ENCODE results near the gene GLI2.

The GLI2 gene

GRCh38 chr2:120715353-120715752, 20.3 kb upstream of the GLI2 start:
- no peak for DNase-seq

DNA sequence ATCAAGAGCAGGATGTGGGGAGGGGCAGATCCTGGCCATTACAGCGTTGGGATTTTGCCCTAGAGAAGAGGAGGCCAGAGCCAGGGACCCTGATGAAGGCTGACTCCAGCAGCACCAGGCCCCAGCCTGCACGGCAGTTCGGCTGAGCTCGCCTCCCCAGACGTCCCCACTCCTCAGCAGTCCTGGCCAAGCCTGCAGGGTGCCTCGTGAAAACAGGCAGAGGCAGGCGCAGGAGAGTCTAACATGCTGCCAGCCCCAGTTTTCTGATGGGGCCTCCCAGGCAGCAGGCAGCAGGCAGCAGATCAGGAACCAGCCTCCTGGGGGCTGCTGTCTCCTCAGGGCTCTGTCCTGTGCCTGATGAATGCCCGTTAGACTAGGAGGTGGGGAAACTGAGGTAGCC, 19.7 kb upstream of the GLI2 start:
- DNase-seq = no peak

DNA sequence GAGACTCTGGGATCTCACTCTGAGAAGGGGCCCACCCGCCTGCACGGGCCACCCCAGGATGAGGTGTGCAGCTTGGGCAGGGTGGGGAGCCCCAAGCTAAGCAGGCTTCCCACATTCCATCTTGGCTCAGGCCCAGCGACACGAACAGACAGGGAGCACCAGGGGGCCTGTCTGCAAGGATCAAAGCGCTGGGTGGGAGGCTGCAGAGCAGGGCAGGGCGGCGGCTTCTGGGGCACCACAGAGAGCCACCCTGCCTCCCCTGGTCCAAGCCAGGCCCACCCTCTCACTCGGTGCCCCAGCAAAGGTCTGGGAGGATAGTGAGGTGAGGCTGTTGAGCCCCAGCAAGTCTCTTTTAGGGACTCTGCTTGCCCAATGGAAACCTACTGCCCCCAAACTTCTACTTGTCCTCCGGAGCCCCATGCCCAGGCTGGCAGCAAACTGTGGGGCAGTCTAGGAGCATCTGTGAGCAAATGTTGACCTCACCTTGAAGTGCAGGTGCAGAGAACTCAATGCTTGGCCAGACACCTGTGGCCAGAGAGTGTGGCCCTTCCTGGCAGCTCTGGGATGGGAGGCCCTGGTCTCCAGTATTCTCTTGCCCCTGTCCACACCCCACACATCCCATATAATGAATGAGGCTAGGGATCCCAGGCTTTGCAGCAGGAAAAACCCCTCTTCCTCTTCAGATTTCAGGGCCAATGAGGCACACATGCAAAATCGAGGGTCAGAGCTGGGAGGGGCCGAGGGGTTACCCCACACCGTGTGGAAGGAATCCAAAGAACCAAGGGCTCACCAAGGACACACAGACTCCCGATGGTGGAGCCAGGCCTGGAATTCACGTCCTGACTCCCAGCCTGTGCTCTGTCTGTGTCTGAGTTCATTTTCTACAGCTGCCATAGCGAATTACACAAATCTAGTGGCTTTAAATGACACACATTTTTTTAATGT, 18.8 kb upstream of the GLI2 start:
- no peak for DNase-seq

- DNase-seq = no peak
These were observed 16.2 kb upstream of the GLI2 start for GRCh38 chr2:120719491-120719890.

DNA sequence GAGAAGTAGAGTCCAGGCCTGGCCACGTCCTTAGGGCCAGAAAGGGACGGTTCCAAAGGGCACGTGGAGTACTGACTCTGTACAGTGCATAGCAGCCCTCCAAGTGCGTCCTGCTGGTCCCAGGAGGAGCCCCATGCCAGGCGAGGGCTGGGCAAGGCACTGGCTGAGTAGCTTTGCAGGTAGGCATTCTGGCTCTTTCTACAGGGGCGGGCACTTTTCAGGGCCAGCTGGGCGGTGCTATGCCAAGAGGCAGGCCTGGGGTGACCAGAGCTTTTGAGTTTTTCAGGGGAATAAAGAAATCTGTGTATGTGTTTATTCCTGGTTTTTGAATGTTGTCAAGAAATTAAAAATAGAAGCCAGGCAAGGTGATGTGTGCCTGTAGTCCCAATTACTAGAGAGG, 15.4 kb upstream of the GLI2 start:
- no peak for DNase-seq

- no peak for DNase-seq
These were observed 14.8 kb upstream of the GLI2 start for GRCh38 chr2:120720746-120721375.

GRCh38 chr2:120722246-120722567, 13.5 kb upstream of the GLI2 start:
- DNase-seq = no peak

DNA sequence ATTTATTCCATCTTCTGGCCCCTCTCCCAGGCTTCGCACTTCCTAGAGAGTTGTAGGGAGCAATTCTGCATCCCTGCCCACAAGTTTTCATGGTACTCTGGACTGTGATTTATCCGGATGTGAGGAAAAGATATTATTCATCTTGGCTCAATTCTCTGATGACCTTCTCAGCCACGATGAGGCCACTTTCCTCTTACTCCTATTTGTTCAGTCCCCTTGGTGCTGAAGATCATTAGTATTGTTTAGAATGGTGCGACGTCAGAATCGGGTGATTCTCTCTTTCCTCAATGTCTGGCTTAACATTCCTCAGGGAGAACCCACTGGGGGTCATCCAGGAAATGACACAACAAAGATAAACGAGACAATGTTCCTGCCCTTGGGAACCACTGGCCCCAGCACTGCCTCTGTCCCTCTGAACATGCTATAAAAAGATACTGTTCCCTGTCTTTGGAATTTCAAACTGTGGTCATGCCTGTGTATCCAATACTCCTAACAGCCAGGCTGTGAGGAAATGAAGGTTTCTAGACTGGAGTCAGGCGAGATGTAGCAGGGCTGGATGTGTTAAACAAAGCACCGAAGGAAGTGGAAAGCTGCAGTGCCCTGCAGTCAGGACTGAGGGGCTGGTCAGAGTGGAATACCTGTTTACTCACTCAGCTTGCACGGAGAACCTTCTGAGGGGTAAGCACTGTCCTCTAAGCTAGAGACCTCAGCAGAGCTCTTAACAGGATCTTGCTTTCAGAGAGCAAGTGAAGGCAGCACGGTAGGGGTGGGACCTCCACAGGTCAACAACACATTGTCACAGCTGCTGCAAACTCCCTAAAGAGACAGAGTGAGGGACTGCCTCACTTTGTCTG, 12.9 kb upstream of the GLI2 start:
- DNase-seq = no peak

DNA sequence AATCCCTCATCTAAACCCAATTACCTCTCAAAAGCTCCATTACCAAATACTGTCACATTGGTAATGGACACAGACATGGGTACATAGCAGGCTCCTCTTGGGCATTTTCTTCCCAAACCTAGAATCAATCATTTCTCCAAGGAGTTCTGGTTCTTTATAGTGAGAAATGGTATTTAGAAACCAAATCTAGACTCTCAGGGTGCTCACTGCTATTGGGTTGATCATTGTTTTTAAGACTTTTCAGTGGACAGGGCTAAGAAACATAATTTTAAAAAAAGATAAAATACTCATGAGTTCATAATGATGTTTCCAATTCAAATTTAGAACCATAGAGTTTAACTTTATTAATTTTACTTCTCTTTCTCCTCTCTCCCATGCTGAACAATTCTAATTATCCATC, 9.4 kb upstream of the GLI2 start:
- no peak for DNase-seq

- no peak for DNase-seq
These were observed 6.0 kb upstream of the GLI2 start for GRCh38 chr2:120729406-120730399.

DNA sequence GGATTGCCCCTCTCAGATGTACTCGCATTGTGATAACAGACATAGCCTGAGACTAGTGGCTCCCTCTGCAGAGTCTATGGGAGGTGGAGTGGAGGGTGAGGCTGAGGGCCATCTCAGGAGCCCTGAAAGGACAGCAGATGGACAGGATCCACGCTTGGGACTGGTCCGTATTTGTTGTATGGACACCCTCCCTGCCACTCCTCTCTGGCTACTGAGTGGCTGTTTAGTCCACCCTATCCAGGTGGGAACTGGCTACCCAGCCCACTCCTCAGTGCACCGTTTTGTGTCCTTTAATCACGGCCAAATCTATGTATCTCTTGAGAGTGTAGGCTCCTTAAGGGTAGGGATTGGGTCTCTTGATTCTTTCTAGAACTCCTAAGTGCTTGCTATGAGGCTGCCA, 4.5 kb upstream of the GLI2 start:
- DNase-seq = no peak

DNA sequence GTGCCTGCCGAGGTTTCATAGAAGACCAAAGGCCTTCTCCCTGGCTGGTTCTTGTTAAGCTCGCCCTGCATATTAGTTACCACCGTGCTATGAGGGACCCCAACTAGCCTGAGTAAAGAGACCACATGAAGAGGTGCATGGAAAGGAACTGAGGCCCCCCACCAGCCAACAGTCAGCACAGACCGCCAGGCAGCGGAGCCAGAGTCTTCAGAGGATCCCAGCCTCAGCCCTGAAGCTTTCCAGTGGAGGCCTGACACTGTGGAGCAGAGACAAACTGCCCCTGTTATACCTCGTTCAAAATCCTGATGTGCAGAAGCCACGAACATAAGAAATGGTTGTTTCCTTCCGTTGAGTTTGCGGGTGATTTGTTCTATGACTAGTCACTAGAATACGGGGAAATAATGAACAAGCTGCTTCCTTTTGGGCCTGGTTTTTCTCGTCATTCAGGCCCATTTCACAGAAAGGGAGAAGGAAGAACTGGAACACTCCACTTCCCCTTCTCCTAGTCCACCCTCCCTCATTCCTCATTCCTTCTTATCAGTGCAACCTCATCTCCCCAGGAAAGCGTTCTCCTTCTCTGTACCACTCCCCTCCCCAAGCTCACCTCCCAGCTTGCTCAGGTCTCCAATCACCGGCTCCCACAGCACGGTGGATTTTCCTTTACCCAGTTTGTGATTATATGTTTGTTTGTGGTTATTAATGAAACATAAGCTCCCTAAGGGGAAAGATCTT, 3.0 kb upstream of the GLI2 start:
- DNase-seq = no peak

DNA sequence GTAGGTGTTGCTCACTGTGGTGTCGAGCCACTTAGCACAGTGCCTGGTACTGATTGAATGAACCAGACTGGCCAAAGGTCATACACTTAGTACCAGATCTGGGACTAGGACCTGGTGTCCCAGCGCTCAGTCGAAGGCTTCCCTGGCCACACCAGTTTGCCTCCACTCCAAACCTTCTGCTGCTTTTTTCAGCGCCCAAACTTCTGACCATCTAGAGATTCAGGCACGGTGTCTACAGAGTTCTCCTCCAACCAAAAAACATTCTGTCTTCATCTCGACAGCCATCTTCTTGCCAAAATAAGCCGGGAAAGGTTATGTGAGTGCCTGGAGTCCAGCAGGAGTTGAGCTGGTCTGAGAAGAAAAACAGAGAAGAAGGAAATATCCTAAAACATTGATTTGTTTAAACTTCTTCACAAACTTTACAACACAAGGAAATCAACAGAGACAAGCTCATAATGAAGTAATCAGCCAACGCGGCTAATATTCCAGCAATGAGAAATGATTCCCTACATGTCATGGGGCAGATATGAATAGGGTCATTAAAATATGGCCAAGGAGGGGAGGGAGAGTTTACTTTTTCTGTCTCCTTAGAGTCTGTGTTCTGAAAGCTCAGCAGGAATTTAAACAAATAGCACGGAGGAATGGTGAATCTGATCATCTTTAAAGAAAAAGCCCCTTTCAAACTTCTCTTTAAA, 2.3 kb upstream of the GLI2 start:
- no peak for DNase-seq

- DNase-seq = no peak
These were observed 577 bp upstream of the GLI2 start for GRCh38 chr2:120734930-120735651.

DNA sequence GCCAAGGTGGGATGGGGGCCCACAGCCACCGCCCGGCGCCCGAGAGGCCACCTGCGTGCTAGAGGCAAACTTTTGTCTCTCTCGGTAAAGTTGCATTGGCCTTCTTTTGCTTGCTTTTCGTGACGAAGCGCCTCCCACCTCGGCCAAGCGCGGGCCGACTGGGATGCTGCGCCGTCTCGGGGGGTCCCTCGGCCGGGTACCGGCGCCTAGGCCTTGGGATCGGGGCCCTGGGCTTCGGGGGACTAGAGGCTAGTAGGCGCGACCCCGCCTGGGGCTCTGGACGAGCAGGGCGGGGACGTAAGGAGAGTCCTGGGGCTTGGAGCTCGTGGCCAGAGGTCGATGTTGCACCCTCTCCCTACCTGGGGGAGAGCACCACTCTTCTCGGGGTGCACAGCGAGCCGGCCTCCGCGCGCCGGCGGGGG, 545 bp downstream of the GLI2 start:
- DNase-seq = no peak

GRCh38 chr2:120736624-120737339, 1.1 kb downstream of the GLI2 start:
- DNase-seq = peak in 1 of 2 donors; percentile 7

- no peak for DNase-seq
These were observed 1.9 kb downstream of the GLI2 start for GRCh38 chr2:120737340-120738101.

DNA sequence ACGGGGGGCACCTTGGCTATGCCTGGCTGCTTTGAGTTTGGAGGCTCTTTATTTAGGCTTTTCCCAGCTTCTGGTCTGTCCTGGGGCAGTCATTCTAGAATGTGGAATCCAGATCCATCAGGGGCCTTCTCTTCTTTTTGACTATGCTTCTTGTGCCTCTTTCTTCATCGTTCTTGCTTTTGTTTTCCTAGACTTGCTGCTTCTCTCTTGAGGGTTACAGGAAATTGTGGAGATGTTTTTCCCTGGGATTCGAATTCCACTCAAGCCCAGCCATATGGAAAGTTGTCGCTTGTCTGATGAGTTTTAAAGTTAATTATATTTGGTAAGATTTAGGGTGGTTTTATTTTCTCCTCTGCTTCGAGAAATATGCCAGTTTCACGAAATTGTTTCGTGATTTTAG, 2.4 kb downstream of the GLI2 start:
- no peak for DNase-seq

Measured in stimulated activated CD4-positive, alpha-beta T cell treated with anti-CD3 and anti-CD28 coated beads, Interleukin-2, amount 100 ng/mL, for 24 hours (primary cell).